ENCODE data around the gene ABHD12. TPM values are rescaled to one million over a fixed set of nuclear protein-coding genes. Genes with fewer than 3 reads are reported as not detected.

The ABHD12 gene
- total and polyA plus RNA-seq, 8 donors, result 11.1 to 99.1 (median 44.0) TPM

GRCh38 chr20:25299806-25300205 lies 90.8 kb downstream of the ABHD12 start:
- no peak overlapping the region for H3K27ac ChIP-seq
- H3K36me3 ChIP-seq, result peaks cover 0 to 91% (median 83%) of the 10 kb centered on the region in 4 donors
- no peaks in the 10 kb centered on the region for H3K27me3 ChIP-seq
- peaks cover 17 to 29% (median 28%) of the 10 kb centered on the region in 4 donors for H3K4me1 ChIP-seq
- H3K4me3 ChIP-seq, result no peak overlapping the region
- WGBS, 5 donors, result 83 to 87% (median 84%) methylated on average over 9 of the region's 9 CpGs
- no peak for DNase-seq
- H3K9me3 ChIP-seq, result no peaks in the 10 kb centered on the region
- intact Hi-C loops (cut with DNase I; ENCODE audit: low total_unique reads), result loop anchor here (5.0 kb wide), 1 partner anchor 97 kb away; no protein-coding TSS in a partner anchor
- TF ChIP-seq POLR2AphosphoS5 (IDR thresholded peaks at IDR 0.05) (no peak), EP300 (IDR thresholded peaks at IDR 0.05) (no peak), CTCF (IDR thresholded peaks at IDR 0.05) (no peak), POLR2A (IDR thresholded peaks at IDR 0.05) (no peak)

- WGBS, 5 donors, result 81 to 87% (median 83%) methylated on average over 5 to 10 of the region's 10 CpGs
- Histone ChIP-seq H3K27me3 (no peaks in the 10 kb centered on the region), H3K4me1 (peaks cover 17 to 36% (median 36%) of the 10 kb centered on the region in 4 donors), H3K27ac (peak overlapping the region in 4 of 5 donors; percentile 21 to 79 (median 62)), H3K36me3 (peaks cover 0 to 87% (median 74%) of the 10 kb centered on the region in 4 donors), H3K9me3 (no peaks in the 10 kb centered on the region), H3K4me3 (no peak overlapping the region)
- intact Hi-C loops (cut with DNase I; ENCODE audit: low total_unique reads), result loop anchor here (5.0 kb wide), 1 partner anchor 100 kb away; no protein-coding TSS in a partner anchor
- no peak for TF ChIP-seq POLR2A (IDR thresholded peaks at IDR 0.05)
- no peak for TF ChIP-seq POLR2AphosphoS5 (IDR thresholded peaks at IDR 0.05)
- TF ChIP-seq CTCF (IDR thresholded peaks at IDR 0.05), result no peak
- no peak for TF ChIP-seq EP300 (IDR thresholded peaks at IDR 0.05)
- no peak for DNase-seq
These were observed 93.3 kb downstream of the ABHD12 start for GRCh38 chr20:25297141-25297905.

- WGBS, 5 donors, result 74 to 81% (median 77%) methylated on average over 19 to 24 of the region's 24 CpGs
- TF ChIP-seq CTCF (IDR thresholded peaks at IDR 0.05), result peak in 3 of 7 experiments; percentile 12 to 27 (median 15)
- no peak for TF ChIP-seq EP300 (IDR thresholded peaks at IDR 0.05)
- no peaks in the 10 kb centered on the region for H3K27me3 ChIP-seq
- H3K4me3 ChIP-seq, result no peak overlapping the region
- peaks cover 5 to 87% (median 74%) of the 10 kb centered on the region in 4 donors for H3K36me3 ChIP-seq
- intact Hi-C loops (cut with DNase I; ENCODE audit: low total_unique reads), result loop anchor here (5.0 kb wide), 1 partner anchor 101 kb away; no protein-coding TSS in a partner anchor
- H3K27ac ChIP-seq, result peak overlapping the region; percentile 8 to 79 (median 67)
- DNase-seq, result peak in 1 of 2 donors; percentile 48
- no peaks in the 10 kb centered on the region for H3K9me3 ChIP-seq
- H3K4me1 ChIP-seq, result peaks cover 17 to 36% (median 36%) of the 10 kb centered on the region in 4 donors
These were observed 94.2 kb downstream of the ABHD12 start for GRCh38 chr20:25296094-25297093.

Measured in stomach (tissue), 9 donors.